ENCODE measurements around the gene GOLGA8J.

The GOLGA8J gene

DNA sequence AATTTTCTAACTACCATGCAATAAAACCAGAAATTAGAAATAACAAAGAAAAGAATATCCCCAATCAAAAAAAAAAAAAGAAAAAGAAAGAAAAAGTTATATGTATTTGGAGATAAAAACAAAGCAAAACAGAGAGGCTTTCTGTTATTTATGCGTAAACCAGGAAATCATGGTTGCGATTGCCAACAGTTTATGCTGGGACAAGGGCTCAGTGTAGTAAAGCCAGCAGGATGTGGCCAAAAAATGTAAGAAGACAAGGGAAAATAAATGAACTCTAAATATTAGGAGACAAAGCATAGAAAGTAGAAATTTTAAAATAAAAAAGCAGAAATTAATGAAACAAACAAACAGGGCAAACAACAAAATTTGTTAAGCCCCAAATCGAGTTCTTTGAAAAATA is 27.2 kb upstream of the GOLGA8J start:
- Histone ChIP-seq H3K36me3 (no peaks in the 10 kb centered on the region), H3K27ac (no peak overlapping the region), H3K4me3 (ENCODE audit: low read depth, low read length) (no peak overlapping the region), H3K9me3 (ENCODE audit: severe bottlenecking) (no peaks in the 10 kb centered on the region), H3K27me3 (ENCODE audit: insufficient read depth, low read depth, severe bottlenecking) (no peaks in the 10 kb centered on the region)
- TF ChIP-seq, protein P1, sequence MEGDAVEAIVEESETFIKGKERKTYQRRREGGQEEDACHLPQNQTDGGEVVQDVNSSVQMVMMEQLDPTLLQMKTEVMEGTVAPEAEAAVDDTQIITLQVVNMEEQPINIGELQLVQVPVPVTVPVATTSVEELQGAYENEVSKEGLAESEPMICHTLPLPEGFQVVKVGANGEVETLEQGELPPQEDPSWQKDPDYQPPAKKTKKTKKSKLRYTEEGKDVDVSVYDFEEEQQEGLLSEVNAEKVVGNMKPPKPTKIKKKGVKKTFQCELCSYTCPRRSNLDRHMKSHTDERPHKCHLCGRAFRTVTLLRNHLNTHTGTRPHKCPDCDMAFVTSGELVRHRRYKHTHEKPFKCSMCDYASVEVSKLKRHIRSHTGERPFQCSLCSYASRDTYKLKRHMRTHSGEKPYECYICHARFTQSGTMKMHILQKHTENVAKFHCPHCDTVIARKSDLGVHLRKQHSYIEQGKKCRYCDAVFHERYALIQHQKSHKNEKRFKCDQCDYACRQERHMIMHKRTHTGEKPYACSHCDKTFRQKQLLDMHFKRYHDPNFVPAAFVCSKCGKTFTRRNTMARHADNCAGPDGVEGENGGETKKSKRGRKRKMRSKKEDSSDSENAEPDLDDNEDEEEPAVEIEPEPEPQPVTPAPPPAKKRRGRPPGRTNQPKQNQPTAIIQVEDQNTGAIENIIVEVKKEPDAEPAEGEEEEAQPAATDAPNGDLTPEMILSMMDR (IDR thresholded peaks at IDR 0.05; ENCODE audit: low read depth, low read length): no peak
- no peak for DNase-seq

DNA sequence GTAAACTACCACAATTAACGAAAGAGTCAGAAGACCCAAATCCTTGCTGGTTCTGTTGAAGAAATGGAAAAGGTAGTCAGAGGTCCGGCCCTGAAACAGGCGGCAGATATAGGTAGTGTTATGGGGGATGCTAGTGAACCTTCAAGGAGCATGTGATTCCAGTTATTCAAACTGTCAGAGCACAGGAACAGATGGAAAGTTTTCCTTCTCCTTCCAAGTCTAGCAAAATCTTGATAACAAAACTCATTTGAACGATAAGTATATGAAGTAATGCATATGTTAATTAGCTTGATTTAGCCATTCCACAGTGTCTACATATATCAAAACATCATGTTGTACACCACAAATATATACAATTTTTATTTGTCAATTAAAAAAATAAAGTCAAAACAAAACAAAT is 26.6 kb upstream of the GOLGA8J start:
- TF ChIP-seq, protein P1 (IDR thresholded peaks at IDR 0.05; ENCODE audit: low read depth, low read length): no peak
- H3K27me3 ChIP-seq (ENCODE audit: insufficient read depth, low read depth, severe bottlenecking): no peaks in the 10 kb centered on the region
- no peak overlapping the region for H3K4me3 ChIP-seq (ENCODE audit: low read depth, low read length)
- no peaks in the 10 kb centered on the region for H3K36me3 ChIP-seq
- no peaks in the 10 kb centered on the region for H3K9me3 ChIP-seq (ENCODE audit: severe bottlenecking)
- DNase-seq: no peak
- H3K27ac ChIP-seq: no peak overlapping the region

DNA sequence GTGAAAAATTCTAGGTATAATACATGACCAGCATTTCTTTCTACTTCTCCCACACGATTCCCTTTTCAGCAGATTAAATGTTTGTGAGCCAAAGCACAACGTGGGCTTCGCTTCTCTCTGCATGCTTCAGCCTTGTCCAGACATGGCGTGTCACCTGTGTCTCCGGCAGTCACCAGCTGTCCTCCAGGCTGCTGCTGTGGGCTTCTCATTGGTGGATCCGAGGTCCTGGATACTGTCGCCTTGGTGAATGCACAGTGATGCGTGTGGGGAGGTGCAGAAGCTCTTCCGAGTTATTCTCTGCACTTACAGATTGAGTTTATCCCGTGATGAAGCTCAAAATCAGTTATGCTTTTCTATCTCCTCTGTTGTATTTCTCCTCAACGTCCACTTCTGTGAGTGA is 23.0 kb upstream of the GOLGA8J start:
- no peaks in the 10 kb centered on the region for H3K9me3 ChIP-seq (ENCODE audit: severe bottlenecking)

DNA sequence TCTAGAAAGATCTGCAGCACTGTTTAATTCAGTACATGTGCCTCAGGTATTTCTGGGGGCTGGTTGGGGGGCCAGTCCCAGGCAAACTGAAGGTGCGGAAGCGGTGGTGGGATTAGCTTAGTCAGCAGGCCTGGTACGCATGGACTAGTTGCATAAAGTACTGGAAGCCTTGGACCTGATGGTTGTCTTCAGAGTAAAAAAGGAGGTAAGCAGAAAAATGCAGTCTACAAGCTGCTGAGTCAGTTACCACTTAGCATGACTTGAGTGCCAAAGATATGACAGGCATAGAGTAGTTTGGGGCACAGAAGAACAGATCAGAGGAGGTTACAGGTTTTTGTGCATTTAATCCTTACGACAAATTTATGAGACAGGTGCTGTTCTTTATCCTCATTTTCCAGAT is 19.9 kb upstream of the GOLGA8J start:
- Histone ChIP-seq H3K27me3 (ENCODE audit: insufficient read depth, low read depth, severe bottlenecking) (no peaks in the 10 kb centered on the region), H3K36me3 (no peaks in the 10 kb centered on the region), H3K4me3 (ENCODE audit: low read depth, low read length) (no peak overlapping the region), H3K9me3 (ENCODE audit: severe bottlenecking) (no peaks in the 10 kb centered on the region), H3K27ac (no peak overlapping the region)
- TF ChIP-seq, protein P1 (IDR thresholded peaks at IDR 0.05; ENCODE audit: low read depth, low read length): no peak
- DNase-seq: no peak

More for the DNA sequence above, 23.0 kb upstream of the GOLGA8J start:
- DNase-seq: no peak
- Histone ChIP-seq H3K4me3 (ENCODE audit: low read depth, low read length) (no peak overlapping the region), H3K27ac (no peak overlapping the region), H3K36me3 (no peaks in the 10 kb centered on the region), H3K27me3 (ENCODE audit: insufficient read depth, low read depth, severe bottlenecking) (no peaks in the 10 kb centered on the region)
- TF ChIP-seq, protein P1 (IDR thresholded peaks at IDR 0.05; ENCODE audit: low read depth, low read length): no peak

DNA sequence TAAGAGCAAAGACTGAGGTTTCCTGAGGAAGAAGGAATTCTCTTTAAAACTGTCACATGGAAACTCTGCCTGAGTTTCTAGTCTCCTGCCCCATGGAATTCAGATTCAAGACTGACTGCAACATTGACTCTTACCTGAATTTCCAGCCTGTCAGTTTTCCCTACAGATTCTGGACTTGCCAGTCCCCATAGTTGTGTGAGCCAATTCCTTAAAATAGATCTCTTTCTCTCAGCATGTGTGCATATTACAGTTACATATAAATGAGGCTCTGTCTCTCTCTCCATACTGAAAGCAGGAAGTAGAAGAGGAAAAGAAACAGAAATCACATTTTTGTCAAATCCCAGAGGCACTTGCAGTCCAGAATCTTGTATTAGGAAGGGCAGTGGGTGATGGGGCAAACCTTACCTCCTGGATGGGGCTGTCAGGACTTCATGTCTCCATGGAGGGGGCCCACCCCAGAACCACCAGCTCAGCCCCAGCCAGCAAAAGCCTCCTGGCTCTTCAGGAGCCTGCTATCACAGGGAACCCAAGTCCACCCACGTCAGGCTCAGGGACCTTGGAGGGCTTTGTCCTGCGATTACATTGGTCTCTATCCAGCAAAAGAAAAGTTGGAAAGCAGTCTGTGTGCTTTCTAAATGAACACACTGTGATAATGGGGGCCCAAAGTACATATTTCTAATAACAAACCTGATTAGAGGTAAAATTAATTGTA is 18.8 kb upstream of the GOLGA8J start:
- H3K9me3 ChIP-seq (ENCODE audit: severe bottlenecking): no peaks in the 10 kb centered on the region
- no peaks in the 10 kb centered on the region for H3K27me3 ChIP-seq (ENCODE audit: insufficient read depth, low read depth, severe bottlenecking)
- no peak overlapping the region for H3K27ac ChIP-seq
- TF ChIP-seq, protein P1 (IDR thresholded peaks at IDR 0.05; ENCODE audit: low read depth, low read length): no peak
- no peak overlapping the region for H3K4me3 ChIP-seq (ENCODE audit: low read depth, low read length)
- H3K36me3 ChIP-seq: no peaks in the 10 kb centered on the region
- no peak for DNase-seq

All from WERI-Rb-1 (cell line).